Raji (cell line): ENCODE measurements around the gene TFR2.

Source experiments
- POLR2A ChIP-seq: IDR thresholded peaks from 2 replicates; pipeline ENCODE4 v1.6.1; 2011; ENCODE audit warnings: low read depth, low read length, control low read depth; ENCODE audit not compliant: insufficient read depth

The TFR2 gene

DNA sequence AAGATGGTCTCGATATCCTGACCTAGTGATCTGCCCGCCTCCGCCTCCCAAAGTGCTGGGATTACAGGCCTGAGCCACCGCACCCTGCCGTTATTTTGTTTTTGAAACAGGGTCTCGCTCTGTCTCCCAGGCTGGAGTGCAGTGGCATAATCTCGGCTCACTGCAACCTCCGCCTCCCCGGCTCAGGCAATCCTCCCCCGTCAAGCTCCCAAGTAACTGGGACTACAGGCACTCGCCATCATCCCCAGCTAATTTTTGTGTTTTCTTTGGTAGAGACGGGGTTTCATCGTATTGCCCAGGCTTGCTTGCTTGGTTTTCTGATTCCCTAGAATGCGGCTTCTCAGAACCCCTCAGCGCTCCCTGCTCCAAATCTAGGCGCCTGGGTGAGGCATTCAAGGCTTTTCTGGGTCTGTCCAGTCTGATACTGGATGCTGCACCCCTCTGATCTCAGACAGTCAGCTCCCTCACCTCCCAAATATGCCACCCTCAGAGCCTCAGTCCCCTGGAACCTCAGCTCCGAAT, 1.3 kb downstream of the TFR2 start:
- TF ChIP-seq POLR2A = no peak

DNA sequence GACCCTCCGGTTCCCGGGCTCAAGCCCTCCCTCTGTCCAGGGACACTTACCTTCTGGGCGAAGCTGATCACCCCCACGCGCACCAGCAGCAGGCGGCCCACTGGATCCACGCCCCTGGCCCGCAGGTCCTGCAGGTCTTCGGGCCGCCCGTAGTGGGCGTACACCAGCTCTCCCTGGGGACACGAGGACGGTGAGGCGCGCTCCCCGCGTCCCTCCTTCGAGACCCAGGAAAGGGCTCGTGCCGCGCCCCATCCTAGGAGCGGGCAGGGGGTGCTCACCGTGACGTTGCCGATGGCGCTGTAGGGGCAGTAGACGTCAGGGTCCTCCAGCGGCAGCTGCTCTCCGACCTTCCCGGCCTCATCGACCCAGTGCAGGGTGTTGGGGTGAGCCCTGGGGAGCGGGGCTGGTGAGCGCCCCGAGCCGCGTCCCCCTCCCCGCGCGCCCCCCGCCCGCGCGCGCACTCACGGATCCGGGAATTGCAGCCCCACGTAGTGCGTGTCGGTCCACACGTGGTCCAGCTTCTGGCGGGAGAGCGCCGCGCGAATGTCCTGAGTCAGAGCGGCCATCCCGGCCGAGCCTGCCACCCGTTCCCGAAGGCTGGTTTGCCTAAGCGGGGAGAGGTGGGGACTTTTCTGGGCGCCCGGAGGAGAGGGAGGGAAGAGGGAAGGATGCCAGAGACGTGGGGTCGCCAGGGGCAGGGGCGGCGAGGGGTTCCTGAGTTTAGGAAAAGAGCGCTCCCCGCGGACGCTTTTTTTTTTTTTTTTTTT, 8.2 kb downstream of the TFR2 start:
- TF ChIP-seq POLR2A = no peak

DNA sequence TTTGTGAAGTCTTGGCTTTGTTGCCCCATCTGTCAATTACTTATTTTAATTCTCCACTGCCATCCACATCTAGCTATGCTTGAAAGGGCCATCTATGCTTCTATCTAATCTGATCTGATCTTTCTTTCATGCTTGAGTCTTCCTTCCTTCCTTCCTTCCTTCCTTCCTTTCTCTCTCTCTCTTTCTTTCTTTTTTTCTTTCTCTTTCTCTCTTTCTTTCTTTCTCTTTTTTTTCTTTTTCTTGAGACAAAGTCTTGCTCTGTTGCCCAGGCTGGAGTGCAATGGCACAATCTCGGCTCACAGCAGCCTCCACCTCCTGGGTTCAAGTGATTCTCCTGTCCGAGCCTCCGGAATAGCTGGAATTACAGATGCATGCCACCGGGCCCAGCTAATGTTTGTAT, 11.3 kb downstream of the TFR2 start:
- TF ChIP-seq POLR2A = no peak

DNA sequence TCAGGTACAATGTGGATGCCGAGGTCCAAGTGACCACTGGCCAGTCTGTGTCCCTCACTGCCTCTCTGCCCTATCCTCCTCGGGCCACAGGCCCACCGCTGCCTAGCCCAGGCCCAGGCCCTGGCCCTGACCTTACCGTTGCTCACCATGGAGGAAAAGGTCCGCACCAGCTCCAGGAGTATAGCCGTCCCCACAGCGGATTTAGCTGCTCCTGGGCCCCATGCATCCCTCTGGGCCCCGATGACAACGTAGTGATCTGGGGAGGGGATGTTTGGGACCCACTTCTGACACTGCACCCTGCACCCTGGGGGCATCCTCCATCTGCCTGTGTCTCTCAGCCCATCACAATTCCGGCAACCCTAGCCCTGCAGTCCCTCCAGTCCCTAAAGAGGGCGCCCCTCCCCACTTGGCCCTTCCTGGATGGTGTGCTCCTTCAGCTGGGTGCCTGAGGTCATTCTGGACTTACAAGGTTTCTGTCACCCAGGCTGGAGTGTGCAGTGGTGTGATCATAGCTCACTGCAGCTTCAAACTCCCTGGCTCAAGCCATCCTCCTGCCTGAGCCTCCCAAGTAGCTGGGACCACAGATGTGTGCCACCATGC, 12.1 kb downstream of the TFR2 start:
- TF ChIP-seq POLR2A = no peak

DNA sequence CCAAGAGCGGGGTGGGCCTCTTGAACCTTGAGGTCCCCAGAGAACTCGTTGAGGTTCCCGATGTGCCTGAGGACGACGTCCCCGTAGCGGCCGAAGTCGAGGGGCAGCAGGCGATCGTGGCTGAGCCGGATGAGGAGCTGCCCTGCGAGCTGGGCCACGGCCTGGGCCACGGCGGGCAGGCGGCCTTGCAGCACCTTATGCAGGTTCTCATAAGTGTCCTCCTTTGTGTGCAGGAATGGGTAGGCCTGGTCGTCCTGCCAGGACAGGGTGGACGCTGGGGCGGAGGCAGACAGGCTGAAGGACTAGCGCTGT, 14.2 kb downstream of the TFR2 start:
- no peak for TF ChIP-seq POLR2A

DNA sequence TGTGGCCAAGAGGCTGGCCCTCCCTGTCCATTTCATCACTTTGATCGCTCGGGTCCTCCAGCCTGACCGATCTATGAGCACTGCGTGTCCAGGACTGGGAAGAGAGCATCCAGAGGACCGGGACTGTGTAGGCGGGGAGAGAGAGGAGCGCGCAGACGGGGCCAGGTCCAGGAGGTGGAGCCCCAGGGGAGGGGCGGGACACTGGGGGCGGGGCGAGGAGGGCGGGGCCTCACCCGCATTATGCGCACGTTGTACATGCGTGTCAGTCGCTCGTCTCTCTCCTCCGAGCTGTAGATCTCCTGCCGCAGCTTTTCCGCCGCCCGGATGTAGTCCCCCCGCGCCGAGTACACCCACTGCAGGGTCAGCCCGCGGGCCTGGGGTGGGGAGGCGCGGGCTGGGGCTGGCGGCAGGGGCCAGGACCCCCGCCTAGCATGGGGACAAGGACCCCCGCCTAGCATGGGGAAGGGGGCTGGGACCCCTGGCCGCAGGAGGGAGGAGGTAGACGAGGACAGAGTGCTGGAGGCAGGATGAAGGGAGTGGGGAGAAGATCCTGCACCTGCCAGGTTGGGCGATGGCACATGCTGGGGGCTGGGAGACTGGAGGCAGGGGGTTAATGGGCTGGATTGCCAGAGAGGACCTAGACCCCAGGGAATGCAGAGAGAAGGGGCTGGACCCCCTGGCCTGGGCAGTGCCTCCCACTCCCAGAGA, 14.7 kb downstream of the TFR2 start:
- peak; percentile 60; the same call in 1 of the 2 replicates for TF ChIP-seq POLR2A

DNA sequence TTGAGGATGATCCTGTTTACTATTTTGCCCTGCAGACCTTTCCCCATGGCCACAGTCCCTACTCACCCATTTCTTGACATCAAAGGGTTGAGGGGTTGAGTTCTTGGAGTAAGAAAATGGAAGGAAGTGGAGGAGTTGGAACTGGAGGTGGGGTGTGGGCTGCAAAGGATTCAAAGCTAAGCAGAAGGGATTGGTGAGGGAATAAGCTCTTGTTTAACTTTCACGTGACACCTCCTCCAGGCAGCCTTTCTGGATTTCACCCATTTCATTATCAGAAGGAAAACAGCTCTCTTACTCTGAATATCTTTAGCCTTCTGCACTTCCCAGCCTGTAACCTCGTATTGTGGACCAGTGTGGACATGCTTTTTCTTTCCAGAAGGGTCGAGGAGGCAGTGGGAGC, 15.3 kb downstream of the TFR2 start:
- no peak for TF ChIP-seq POLR2A

DNA sequence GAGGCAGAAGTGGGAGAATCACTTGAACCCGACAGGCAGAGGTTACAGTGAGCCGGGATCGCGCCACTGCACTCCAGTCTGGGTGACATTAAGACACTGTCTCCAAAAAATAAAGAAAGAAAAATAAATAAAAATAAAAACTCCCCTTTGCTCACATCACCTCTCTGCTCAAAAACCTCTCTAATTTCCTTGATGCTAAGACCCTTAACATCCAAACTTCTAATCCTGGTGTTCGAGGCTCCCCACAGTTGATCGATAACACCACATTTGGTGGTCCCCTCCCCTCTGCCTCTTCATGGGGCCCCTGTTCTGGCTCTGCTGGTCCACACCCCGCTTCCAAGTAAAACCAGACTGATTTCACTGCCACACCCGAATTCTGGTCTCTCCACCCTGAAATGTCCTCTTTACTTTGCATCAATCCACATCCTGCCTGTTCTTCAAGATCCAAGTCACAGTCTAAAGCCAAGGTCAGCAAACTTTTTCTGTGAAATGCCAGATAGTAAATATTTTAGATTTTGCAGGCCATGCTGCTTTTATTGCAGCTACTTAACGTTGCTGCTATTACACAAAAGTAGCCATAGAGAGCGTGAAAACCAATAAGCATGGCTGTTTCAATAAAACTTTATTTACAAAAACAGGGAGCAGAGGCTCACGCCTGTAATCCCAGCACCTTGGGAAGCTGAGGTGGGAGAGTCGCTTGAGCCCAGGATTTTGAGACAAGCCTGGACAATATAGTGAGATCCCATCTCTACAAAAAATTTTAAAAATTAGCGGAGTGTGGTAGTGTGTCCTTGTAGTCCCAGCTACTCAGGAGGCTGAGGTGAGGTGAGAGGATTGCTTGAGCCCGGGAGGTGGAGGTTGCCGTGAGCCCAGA, 17.2 kb downstream of the TFR2 start:
- TF ChIP-seq POLR2A = no peak

DNA sequence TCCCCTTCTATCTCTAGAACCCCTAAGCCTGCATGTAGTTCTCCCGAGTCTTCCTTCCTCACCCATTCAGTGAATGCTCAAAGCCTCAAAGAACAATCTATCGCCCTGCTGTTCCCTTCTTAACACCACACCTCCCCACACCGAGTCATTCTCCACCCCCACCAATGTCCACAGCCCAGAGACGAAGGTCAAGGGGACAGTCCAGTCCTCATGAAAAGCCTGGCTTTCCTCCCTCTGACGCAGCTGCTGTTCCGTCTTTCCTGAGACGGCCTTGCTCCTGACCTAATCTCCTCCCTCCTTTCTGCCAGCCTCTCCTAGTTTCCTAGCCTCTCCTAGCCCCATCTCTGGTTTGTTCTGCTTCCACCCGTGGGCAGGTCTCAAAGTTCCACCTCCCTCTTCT, 19.8 kb downstream of the TFR2 start:
- no peak for TF ChIP-seq POLR2A

DNA sequence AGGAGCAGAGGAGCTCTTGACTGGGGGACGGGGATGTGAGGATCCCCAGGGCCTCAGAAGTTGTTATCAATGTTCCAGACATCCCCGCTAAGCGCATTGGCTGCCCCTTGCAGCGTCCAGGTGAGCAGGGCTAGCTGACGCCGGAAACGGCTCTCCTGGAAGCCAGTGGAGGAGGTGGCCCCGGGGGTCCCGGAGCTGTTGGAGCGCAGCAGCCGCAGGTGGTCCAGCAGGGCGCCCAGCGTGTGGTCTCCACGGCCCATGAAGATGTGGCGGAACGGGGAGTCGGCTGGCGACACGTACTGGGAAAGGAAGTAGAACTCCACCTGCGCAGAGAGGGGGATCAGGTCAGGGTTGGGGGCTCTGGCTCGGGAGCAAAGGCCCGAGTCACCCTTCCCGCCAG, 20.5 kb downstream of the TFR2 start:
- no peak for TF ChIP-seq POLR2A

DNA sequence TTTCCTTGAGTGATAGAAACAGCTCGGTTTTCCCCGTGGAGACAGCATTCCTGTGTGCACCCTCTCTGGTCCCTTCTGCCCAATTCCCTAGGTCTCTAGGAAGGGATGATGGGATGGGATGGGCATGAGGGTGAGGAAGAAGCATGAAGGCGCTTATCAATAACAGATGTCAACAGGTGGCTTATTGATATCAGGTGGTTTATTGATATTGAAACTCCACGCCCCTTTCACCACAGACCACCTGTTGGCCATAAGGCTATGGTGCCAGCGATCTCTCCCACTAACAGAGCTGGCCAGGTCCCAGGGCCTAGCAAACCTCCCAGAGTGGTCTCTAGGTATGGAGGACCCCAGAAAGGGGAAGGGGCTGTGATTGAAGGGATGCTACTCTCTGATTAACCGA, 21.1 kb downstream of the TFR2 start:
- TF ChIP-seq POLR2A = no peak

DNA sequence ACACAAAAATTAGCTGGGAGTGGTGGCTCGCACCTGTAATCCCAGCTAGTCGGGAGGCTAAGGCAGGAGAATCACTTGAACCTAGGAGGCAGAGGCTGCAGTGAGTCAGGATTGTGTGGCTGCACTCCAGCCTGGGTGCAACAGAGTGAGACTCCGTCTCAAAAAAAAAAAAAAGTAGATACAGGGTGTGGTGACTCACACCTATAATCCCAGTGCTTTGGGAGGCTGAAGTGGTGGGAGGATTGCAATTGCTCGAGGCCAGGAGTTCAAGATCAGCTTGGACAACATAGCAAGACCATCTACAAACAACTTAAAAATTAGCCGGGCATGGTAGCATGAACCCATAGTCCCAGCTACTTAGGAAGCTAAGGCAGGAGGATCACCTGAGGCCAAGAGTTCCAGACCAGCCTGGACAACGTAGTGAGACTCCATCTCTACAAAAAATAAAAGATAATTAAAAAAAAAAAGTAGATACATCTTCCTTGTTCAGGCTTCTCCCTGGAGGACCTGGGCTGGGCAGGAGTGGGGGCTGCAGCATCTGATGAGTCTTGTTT, 27.0 kb downstream of the TFR2 start:
- TF ChIP-seq POLR2A = no peak

DNA sequence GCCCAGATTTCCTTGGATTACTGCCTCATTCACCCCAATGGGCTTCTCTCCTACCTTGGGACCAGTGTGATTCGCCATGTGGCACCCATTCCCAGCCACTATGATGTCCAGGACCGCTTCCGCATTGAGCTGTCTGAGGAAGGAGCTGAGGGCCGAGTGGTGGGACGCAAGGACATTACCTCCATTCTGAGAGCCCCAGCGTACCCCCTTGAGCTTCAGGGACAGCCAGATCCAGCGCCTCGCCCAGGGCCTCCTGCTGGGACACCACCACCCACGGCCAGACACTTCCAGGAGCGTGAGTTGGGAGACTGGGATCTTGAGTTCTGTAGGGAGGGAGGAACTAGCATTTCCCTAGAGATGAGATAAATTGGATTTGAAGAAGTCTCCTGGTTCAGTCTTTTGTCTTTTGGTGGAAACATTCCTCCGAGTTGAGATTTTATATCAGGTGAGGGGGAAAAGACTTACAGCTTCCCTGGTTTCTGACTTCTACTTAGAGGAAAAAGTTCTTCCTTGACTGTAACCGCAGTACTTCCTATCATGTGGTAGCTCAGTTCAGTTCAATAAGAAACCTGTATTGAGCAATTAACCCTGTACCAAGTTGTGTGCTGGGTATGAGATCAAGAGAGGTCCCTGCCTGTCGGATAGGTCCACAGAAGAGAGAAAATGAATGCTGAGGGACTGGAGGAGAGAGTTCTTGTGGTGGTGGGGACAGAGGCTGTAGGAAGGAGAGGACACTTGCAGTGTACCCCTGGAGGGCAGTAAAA, 27.8 kb downstream of the TFR2 start:
- TF ChIP-seq POLR2A = no peak

DNA sequence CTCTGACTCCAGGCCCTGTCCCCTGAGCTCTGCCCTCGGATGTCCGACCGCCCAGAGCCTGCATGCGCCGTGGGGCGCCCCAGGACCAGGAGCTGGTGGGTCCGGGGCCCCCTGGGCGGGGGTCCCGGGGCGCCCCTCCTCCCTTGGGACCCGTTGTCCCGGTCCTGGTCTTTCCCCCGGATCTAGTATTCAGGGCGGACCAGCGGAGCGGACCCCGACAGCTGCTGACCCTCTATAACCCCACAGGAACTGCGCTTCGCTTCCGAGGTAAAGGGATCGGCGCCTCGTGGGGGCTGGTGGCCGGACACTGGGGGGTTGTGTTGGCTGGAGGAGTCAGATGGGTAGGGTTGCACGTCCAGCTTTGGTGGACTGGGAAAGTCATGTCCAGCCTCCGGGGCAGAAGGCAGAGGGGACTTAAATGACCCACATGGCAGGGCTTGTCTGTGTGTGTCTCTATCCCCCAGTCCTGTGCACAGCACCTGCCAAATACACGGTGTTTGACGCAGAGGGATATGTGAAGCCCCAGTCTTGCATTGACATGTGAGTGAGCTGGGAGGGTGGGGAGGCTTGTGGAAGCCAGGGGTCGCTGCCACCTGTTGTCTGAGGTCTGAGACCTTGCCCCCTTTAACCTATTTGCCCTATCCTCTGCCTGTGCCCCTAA, 28.5 kb downstream of the TFR2 start:
- no peak for TF ChIP-seq POLR2A
